Stimulated activated CD4-positive, alpha-beta T cell treated with anti-CD3 and anti-CD28 coated beads, Interleukin-4, amount 100 ng/mL, for 1 hour (primary cell): ENCODE data around the gene RNF32.

Experiments used
- DNase-seq: peaks from one replicate; pipeline ENCODE4 v3.0.0-alpha.2; 2020

Gene RNF32

GRCh38 chr7:156640257-156640948 is at the start of gene RNF32:
Gene RNF32 (plus strand): TSS chr7:156640774. CDS start chr7:156643878, 3,104 bp downstream.
- peak; percentile 99 for DNase-seq

GRCh38 chr7:156592155-156592884 is 48.3 kb upstream of the RNF32 start:
- no peak for DNase-seq

GRCh38 chr7:156594283-156595080 is 46.1 kb upstream of the RNF32 start:
- no peak for DNase-seq

- DNase-seq: no peak
Measured at GRCh38 chr7:156600496-156600895, 40.1 kb upstream of the RNF32 start.

- no peak for DNase-seq
Measured at GRCh38 chr7:156602283-156602682, 38.3 kb upstream of the RNF32 start.

GRCh38 chr7:156603011-156603410 is 37.6 kb upstream of the RNF32 start:
- no peak for DNase-seq

- DNase-seq: no peak
Measured at GRCh38 chr7:156603629-156604028, 36.9 kb upstream of the RNF32 start.

- no peak for DNase-seq
Measured at GRCh38 chr7:156604311-156604710, 36.3 kb upstream of the RNF32 start.

- no peak for DNase-seq
Measured at GRCh38 chr7:156604836-156605695, 35.5 kb upstream of the RNF32 start.

- no peak for DNase-seq
Measured at GRCh38 chr7:156606135-156606534, 34.4 kb upstream of the RNF32 start.

GRCh38 chr7:156606691-156607331 is 33.8 kb upstream of the RNF32 start:
- no peak for DNase-seq

- no peak for DNase-seq
Measured at GRCh38 chr7:156607332-156608172, 33.0 kb upstream of the RNF32 start.

- DNase-seq: no peak
Measured at GRCh38 chr7:156608173-156608478, 32.4 kb upstream of the RNF32 start.

- DNase-seq: no peak
Measured at GRCh38 chr7:156609010-156609877, 31.3 kb upstream of the RNF32 start.

GRCh38 chr7:156610130-156610529 is 30.4 kb upstream of the RNF32 start:
- no peak for DNase-seq

GRCh38 chr7:156610601-156611000 is 30.0 kb upstream of the RNF32 start:
- no peak for DNase-seq

GRCh38 chr7:156611014-156612010 is 29.3 kb upstream of the RNF32 start:
- DNase-seq: no peak

GRCh38 chr7:156612930-156613329 is 27.6 kb upstream of the RNF32 start:
- DNase-seq: peak; percentile 59
